ENCODE measurements around the gene ABCC11.
"Not testable (repeated sequence)": the region's sequence is repeated elsewhere in the genome, so short reads cannot be mapped to it uniquely, and the experiment has no call there.

The ABCC11 gene

GRCh38 chr16:48180868-48181480, 66.4 kb downstream of the ABCC11 start:
- Histone ChIP-seq H3K4me3 (ENCODE audit: control insufficient read depth in 1 of 7, extremely low read depth in 1 of 7, insufficient read depth in 4 of 7, low read depth in 2 of 7, low read length in 6 of 7) (no peak overlapping the region), H3K27me3 (replicated peaks in 2 of 5; ENCODE audit: control insufficient read depth in 4 of 5, insufficient read depth in 5 of 5, low read length in 4 of 5) (peaks cover 0 to 2% (median 0%) of the 10 kb centered on the region in 5 experiments), H3K4me1 (ENCODE audit: control extremely low read depth in 1 of 4, control insufficient read depth in 4 of 4, insufficient read depth in 4 of 4, low read length in 3 of 4) (no peaks in the 10 kb centered on the region), H3K27ac (ENCODE audit: insufficient read depth in 1 of 2, low read depth in 1 of 2, low read length in 2 of 2, poor library complexity in 1 of 2, severe bottlenecking in 2 of 2) (no peak overlapping the region), H3K9me3 (ENCODE audit: control extremely low read depth in 1 of 5, control insufficient read depth in 4 of 5, insufficient read depth in 2 of 5, low read depth in 1 of 5, low read length in 4 of 5) (no peaks in the 10 kb centered on the region), H3K36me3 (ENCODE audit: control insufficient read depth in 4 of 4, insufficient read depth in 4 of 4, low read length in 3 of 4) (no peaks in the 10 kb centered on the region)
- ChIA-PET POLR2A (no interaction called here), CTCF (no interaction called here)
- DNase-seq: no peak
- WGBS (ENCODE audit: insufficient coverage): 97% methylated on average over 7 of the region's 9 CpGs

DNA sequence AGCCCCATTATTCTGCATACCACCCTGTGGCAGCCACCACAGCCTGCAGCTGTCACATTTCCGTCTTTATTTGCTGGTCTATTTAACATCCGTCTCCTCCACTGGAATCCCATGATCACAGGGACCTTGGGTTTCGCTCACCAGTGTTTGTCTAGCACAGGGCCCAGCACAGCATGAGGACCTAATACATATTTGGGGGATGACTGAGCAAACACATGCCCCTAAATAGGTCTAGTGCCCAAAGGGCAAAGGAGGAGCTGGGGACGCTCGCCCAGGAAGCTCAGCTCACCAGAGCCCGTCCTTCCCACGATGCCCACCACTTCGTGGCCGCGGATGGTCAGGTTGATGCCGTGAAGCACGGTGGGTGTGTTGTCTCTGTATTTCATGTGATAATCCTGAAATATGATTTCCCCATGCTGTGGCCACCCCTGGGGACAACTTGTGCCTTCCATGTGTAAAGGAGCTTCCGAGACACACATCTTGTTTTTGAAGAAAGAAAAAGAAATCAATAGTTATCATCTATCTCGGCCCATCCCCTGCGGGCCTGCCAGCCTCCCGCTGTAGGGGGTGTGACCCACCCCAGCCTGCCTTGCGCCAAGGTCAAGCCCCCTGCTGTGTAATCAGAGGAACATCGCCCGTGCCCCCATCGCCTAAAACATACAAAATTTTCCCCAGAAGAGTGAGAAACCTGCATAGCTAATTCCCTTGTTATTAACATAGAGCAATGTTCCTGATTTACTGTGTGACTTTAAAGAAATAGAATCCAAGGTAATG, 70.5 kb downstream of the ABCC11 start:
- H3K4me3 ChIP-seq (ENCODE audit: control insufficient read depth in 1 of 7, extremely low read depth in 1 of 7, insufficient read depth in 4 of 7, low read depth in 2 of 7, low read length in 6 of 7): no peak overlapping the region
- H3K36me3 ChIP-seq (ENCODE audit: control insufficient read depth in 4 of 4, insufficient read depth in 4 of 4, low read length in 3 of 4): no peaks in the 10 kb centered on the region
- 95% methylated on average over 17 of the region's 20 CpGs for WGBS (ENCODE audit: insufficient coverage)
- no peak for DNase-seq
- H3K27me3 ChIP-seq (replicated peaks in 2 of 5; ENCODE audit: control insufficient read depth in 4 of 5, insufficient read depth in 5 of 5, low read length in 4 of 5): peaks cover 0 to 2% (median 0%) of the 10 kb centered on the region in 5 experiments
- POLR2A ChIA-PET: no interaction called here
- H3K27ac ChIP-seq (ENCODE audit: insufficient read depth in 1 of 2, low read depth in 1 of 2, low read length in 2 of 2, poor library complexity in 1 of 2, severe bottlenecking in 2 of 2): no peak overlapping the region
- no peaks in the 10 kb centered on the region for H3K9me3 ChIP-seq (ENCODE audit: control extremely low read depth in 1 of 5, control insufficient read depth in 4 of 5, insufficient read depth in 2 of 5, low read depth in 1 of 5, low read length in 4 of 5)
- H3K4me1 ChIP-seq (ENCODE audit: control extremely low read depth in 1 of 4, control insufficient read depth in 4 of 4, insufficient read depth in 4 of 4, low read length in 3 of 4): no peaks in the 10 kb centered on the region
- CTCF ChIA-PET: interaction anchor here (0.8 kb wide), 1 partner anchor 12 kb away, joined by 3 read pairs; no protein-coding TSS in a partner anchor

DNA sequence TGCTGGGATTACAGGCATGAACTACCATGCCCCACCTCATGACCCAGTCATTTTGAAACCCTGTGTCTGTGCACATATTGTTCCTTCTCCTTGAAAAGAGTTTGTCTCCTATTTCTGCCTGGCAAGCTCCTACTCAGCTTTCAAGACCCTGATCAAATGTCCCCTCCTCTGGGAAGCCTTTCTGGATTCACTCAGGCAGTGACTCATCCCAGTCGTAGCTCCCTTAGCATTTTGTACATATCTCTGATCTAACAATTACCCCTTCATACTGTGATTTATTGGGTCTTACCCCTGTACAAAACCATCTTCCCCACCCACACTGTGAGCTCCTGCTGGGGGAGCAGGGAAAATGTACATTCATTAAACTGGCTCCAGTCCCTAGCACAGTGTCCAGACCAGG, 73.5 kb downstream of the ABCC11 start:
- Histone ChIP-seq H3K4me1 (ENCODE audit: control extremely low read depth in 1 of 4, control insufficient read depth in 4 of 4, insufficient read depth in 4 of 4, low read length in 3 of 4) (no peaks in the 10 kb centered on the region), H3K36me3 (ENCODE audit: control insufficient read depth in 4 of 4, insufficient read depth in 4 of 4, low read length in 3 of 4) (no peaks in the 10 kb centered on the region), H3K9me3 (ENCODE audit: control extremely low read depth in 1 of 5, control insufficient read depth in 4 of 5, insufficient read depth in 2 of 5, low read depth in 1 of 5, low read length in 4 of 5) (no peaks in the 10 kb centered on the region), H3K27me3 (replicated peaks in 2 of 5; ENCODE audit: control insufficient read depth in 4 of 5, insufficient read depth in 5 of 5, low read length in 4 of 5) (peaks cover 0 to 2% (median 0%) of the 10 kb centered on the region in 5 experiments), H3K4me3 (ENCODE audit: control insufficient read depth in 1 of 7, extremely low read depth in 1 of 7, insufficient read depth in 4 of 7, low read depth in 2 of 7, low read length in 6 of 7) (no peak overlapping the region), H3K27ac (ENCODE audit: insufficient read depth in 1 of 2, low read depth in 1 of 2, low read length in 2 of 2, poor library complexity in 1 of 2, severe bottlenecking in 2 of 2) (no peak overlapping the region)
- POLR2A ChIA-PET: no interaction called here
- CTCF ChIA-PET: interaction anchor here (0.6 to 1.8 kb wide), 3 partner anchors 8 to 1230 kb away, joined by 3 to 5 read pairs (median 4); no protein-coding TSS in a partner anchor
- 25% methylated on average over 1 of the region's 1 CpG for WGBS (ENCODE audit: insufficient coverage)
- no peak for DNase-seq

DNA sequence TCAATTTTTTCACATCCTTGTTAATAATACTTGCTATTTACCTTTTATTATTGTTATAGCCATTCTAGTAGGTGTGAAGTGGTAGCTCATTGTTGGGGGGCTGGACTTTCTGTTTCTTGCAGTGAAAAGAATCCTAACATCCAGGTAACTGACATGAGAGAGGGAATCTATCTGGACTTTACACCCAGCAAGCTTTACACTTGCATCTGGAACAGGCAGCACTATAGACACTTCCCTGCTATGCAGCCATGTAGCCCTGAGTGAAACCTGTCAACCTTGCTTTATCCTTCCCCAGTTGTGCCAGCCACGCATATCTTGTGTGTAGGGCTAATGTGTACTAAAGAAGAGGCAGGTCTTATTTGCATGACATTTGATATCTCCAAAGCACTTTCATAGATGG, 74.7 kb downstream of the ABCC11 start:
- no peak overlapping the region for H3K27ac ChIP-seq (ENCODE audit: insufficient read depth in 1 of 2, low read depth in 1 of 2, low read length in 2 of 2, poor library complexity in 1 of 2, severe bottlenecking in 2 of 2)
- POLR2A ChIA-PET: no interaction called here
- DNase-seq: no peak
- peaks cover 0 to 1% (median 0%) of the 10 kb centered on the region in 5 experiments for H3K27me3 ChIP-seq (replicated peaks in 2 of 5; ENCODE audit: control insufficient read depth in 4 of 5, insufficient read depth in 5 of 5, low read length in 4 of 5)
- H3K9me3 ChIP-seq (ENCODE audit: control extremely low read depth in 1 of 5, control insufficient read depth in 4 of 5, insufficient read depth in 2 of 5, low read depth in 1 of 5, low read length in 4 of 5): no peaks in the 10 kb centered on the region
- H3K4me1 ChIP-seq (ENCODE audit: control extremely low read depth in 1 of 4, control insufficient read depth in 4 of 4, insufficient read depth in 4 of 4, low read length in 3 of 4): no peaks in the 10 kb centered on the region
- H3K4me3 ChIP-seq (ENCODE audit: control insufficient read depth in 1 of 7, extremely low read depth in 1 of 7, insufficient read depth in 4 of 7, low read depth in 2 of 7, low read length in 6 of 7): no peak overlapping the region
- WGBS (ENCODE audit: insufficient coverage): no CpG with 5 or more reads among the region's 1 CpG
- CTCF ChIA-PET: interaction anchor here (1.2 kb wide), 1 partner anchor 347 kb away, joined by 3 read pairs; no protein-coding TSS in a partner anchor
- H3K36me3 ChIP-seq (ENCODE audit: control insufficient read depth in 4 of 4, insufficient read depth in 4 of 4, low read length in 3 of 4): no peaks in the 10 kb centered on the region

DNA sequence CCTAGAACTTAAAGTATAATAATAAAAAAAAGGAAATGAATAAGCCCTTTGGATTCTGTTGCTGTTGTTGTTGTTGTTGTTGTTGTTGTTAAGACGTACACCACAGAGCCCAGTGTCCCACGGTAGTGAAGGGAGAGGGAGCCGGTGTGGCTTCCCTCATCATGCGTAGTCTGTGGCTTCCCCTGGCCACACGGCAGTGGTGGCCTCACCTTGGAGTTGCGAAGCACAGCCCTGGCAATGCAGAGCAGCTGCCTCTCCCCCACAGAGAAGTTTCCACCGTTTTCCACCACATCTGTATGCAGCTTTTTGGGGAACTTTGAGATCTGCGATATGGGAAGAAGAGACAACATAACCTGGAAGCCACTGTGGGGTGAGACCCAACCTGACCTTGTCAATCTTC, 77.4 kb downstream of the ABCC11 start:
- H3K27me3 ChIP-seq (replicated peaks in 2 of 5; ENCODE audit: control insufficient read depth in 4 of 5, insufficient read depth in 5 of 5, low read length in 4 of 5): no peaks in the 10 kb centered on the region
- H3K36me3 ChIP-seq (ENCODE audit: control insufficient read depth in 4 of 4, insufficient read depth in 4 of 4, low read length in 3 of 4): no peaks in the 10 kb centered on the region
- peaks cover 0 to 7% (median 3%) of the 10 kb centered on the region in 4 experiments for H3K4me1 ChIP-seq (ENCODE audit: control extremely low read depth in 1 of 4, control insufficient read depth in 4 of 4, insufficient read depth in 4 of 4, low read length in 3 of 4)
- DNase-seq: no peak
- H3K4me3 ChIP-seq (ENCODE audit: control insufficient read depth in 1 of 7, extremely low read depth in 1 of 7, insufficient read depth in 4 of 7, low read depth in 2 of 7, low read length in 6 of 7): no peak overlapping the region
- CTCF ChIA-PET: interaction anchor here (1.2 kb wide), 2 partner anchors 11 to 13 kb away, joined by 3 read pairs; no protein-coding TSS in a partner anchor
- no peaks in the 10 kb centered on the region for H3K9me3 ChIP-seq (ENCODE audit: control extremely low read depth in 1 of 5, control insufficient read depth in 4 of 5, insufficient read depth in 2 of 5, low read depth in 1 of 5, low read length in 4 of 5)
- 89% methylated on average over 7 of the region's 8 CpGs for WGBS (ENCODE audit: insufficient coverage)
- no peak overlapping the region for H3K27ac ChIP-seq (ENCODE audit: insufficient read depth in 1 of 2, low read depth in 1 of 2, low read length in 2 of 2, poor library complexity in 1 of 2, severe bottlenecking in 2 of 2)
- POLR2A ChIA-PET: no interaction called here

- no CpG with 5 or more reads among the region's 1 CpG for WGBS (ENCODE audit: insufficient coverage)
- POLR2A ChIA-PET: no interaction called here
- no peaks in the 10 kb centered on the region for H3K9me3 ChIP-seq (ENCODE audit: control extremely low read depth in 1 of 5, control insufficient read depth in 4 of 5, insufficient read depth in 2 of 5, low read depth in 1 of 5, low read length in 4 of 5)
- no peak overlapping the region for H3K4me3 ChIP-seq (ENCODE audit: control insufficient read depth in 1 of 7, extremely low read depth in 1 of 7, insufficient read depth in 4 of 7, low read depth in 2 of 7, low read length in 6 of 7)
- no peaks in the 10 kb centered on the region for H3K36me3 ChIP-seq (ENCODE audit: control insufficient read depth in 4 of 4, insufficient read depth in 4 of 4, low read length in 3 of 4)
- no peaks in the 10 kb centered on the region for H3K27me3 ChIP-seq (replicated peaks in 2 of 5; ENCODE audit: control insufficient read depth in 4 of 5, insufficient read depth in 5 of 5, low read length in 4 of 5)
- no peak for DNase-seq
- H3K27ac ChIP-seq (ENCODE audit: insufficient read depth in 1 of 2, low read depth in 1 of 2, low read length in 2 of 2, poor library complexity in 1 of 2, severe bottlenecking in 2 of 2): no peak overlapping the region
- CTCF ChIA-PET: no interaction called here
- peaks cover 0 to 9% (median 4%) of the 10 kb centered on the region in 4 experiments for H3K4me1 ChIP-seq (ENCODE audit: control extremely low read depth in 1 of 4, control insufficient read depth in 4 of 4, insufficient read depth in 4 of 4, low read length in 3 of 4)
Observed at GRCh38 chr16:48168075-48168474, 79.3 kb downstream of the ABCC11 start.

DNA sequence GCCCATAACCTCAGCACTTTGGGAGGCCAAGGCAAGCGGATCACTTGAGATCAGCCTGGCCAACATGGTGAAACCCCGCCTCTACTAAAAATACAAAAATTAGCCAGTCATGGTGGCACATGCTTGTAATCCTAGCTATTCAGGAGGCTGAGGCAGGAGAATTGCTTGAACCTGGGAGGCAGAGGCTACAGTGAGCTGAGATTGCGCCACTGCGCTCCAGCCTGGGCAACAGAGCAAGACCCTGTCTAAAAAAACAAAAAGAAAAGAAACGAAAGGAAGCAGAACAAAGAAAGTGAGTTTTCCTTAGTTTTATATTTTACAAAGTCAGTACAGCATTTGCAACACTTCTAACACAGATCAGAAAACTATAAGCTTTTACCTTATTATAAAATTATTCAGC, 80.7 kb downstream of the ABCC11 start:
- CTCF ChIA-PET: interaction anchor here (0.8 to 3.7 kb wide), 4 partner anchors 14 to 1219 kb away, joined by 3 to 11 read pairs (median 4); no protein-coding TSS in a partner anchor
- 100% methylated on average over 3 of the region's 5 CpGs for WGBS (ENCODE audit: insufficient coverage)
- H3K27me3 ChIP-seq (replicated peaks in 2 of 5; ENCODE audit: control insufficient read depth in 4 of 5, insufficient read depth in 5 of 5, low read length in 4 of 5); H3K4me1 ChIP-seq (ENCODE audit: control extremely low read depth in 1 of 4, control insufficient read depth in 4 of 4, insufficient read depth in 4 of 4, low read length in 3 of 4); H3K4me3 ChIP-seq (ENCODE audit: control insufficient read depth in 1 of 7, extremely low read depth in 1 of 7, insufficient read depth in 4 of 7, low read depth in 2 of 7, low read length in 6 of 7); H3K9me3 ChIP-seq (ENCODE audit: control extremely low read depth in 1 of 5, control insufficient read depth in 4 of 5, insufficient read depth in 2 of 5, low read depth in 1 of 5, low read length in 4 of 5); H3K36me3 ChIP-seq (ENCODE audit: control insufficient read depth in 4 of 4, insufficient read depth in 4 of 4, low read length in 3 of 4); POLR2A ChIA-PET; DNase-seq; H3K27ac ChIP-seq (ENCODE audit: insufficient read depth in 1 of 2, low read depth in 1 of 2, low read length in 2 of 2, poor library complexity in 1 of 2, severe bottlenecking in 2 of 2): not testable (repeated sequence)

All from common myeloid progenitor, CD34-positive (primary cell).